Breast epithelium (tissue), 3 donors: Measurements from ENCODE around the gene TIPRL.

Experiments used
- CTCF ChIP-seq, 3 donors: fragments of 450-650 bp; IDR thresholded peaks; one replicate each; pipeline ENCODE4 v1.5.1; 2016 to 2017; ENCODE audit warnings: antibody characterized with exemption in 3 of 3, mild to moderate bottlenecking in 3 of 3, moderate library complexity in 3 of 3
- POLR2A ChIP-seq: fragments of 450-650 bp; IDR thresholded peaks from one replicate; pipeline ENCODE4 v1.6.1; 2016; ENCODE audit warnings: antibody characterized with exemption, mild to moderate bottlenecking, moderate library complexity

- TF ChIP-seq POLR2A (no peak), CTCF (IDR thresholded peaks at IDR 0.05) (no peak)
Observed at GRCh38 chr1:168213349-168213748, 34.6 kb downstream of the TIPRL start.
